PC-9 (cell line): ENCODE measurements around the gene TCAF1. TPM values are rescaled to one million over a fixed set of nuclear protein-coding genes. Genes with fewer than 3 reads are reported as not detected.
"Not testable (repeated sequence)": the region's sequence is repeated elsewhere in the genome, so short reads cannot be mapped to it uniquely, and the experiment has no call there.

ENCODE experiments used
- BruUV-seq: library from RNA; stranded (reverse); fragments of 400-500 nt; replicated peaks from 2 replicates; lab custom pipeline; 2021; lab: Mats Ljungman, UMichigan
- CTCF ChIA-PET: fragments of 300-600 bp; sonication (Branson Sonifier 250); formaldehyde crosslinking; loops from one replicate; lab custom pipeline; 2022; ENCODE audit warnings: antibody characterized with exemption; lab: Charles Lee
- POLR2A ChIA-PET: fragments of 300-600 bp; sonication (Branson Sonifier 250); formaldehyde crosslinking; loops from one replicate; lab custom pipeline; 2022; ENCODE audit warnings: antibody characterized with exemption; ENCODE audit not compliant: unreplicated experiment; lab: Charles Lee
- DNase-seq, 2 experiments: peaks; one replicate each; pipeline versions ENCODE4 v3.0.0 to v3.0.0-alpha.2; 2015 to 2022; ENCODE audit warnings: mixed read lengths in 1 of 2
- H2AFZ ChIP-seq: fragments of 200-600 bp; sonication (generic); 2 replicates; pipeline ENCODE4 v1.8.1; 2017; ENCODE audit warnings: antibody characterized with exemption
- H3F3A ChIP-seq: fragments of 200-600 bp; sonication (generic); 2 replicates; pipeline ENCODE4 v1.8.1; 2017; ENCODE audit warnings: antibody characterized with exemption, mild to moderate bottlenecking, low read depth; ENCODE audit not compliant: insufficient read depth
- H3K27ac ChIP-seq: fragments of 200-600 bp; sonication (generic); 2 replicates; pipeline ENCODE4 v1.6.1; 2016; ENCODE audit warnings: mixed run types
- H3K27me3 ChIP-seq: fragments of 200-600 bp; sonication (generic); 2 replicates; pipeline ENCODE4 v1.6.1; 2016; ENCODE audit warnings: low read depth, mixed run types; ENCODE audit not compliant: insufficient read depth
- H3K36me3 ChIP-seq: fragments of 200-600 bp; sonication (generic); 2 replicates; pipeline ENCODE4 v1.6.1; 2016; ENCODE audit warnings: low read depth, mixed run types
- H3K4me1 ChIP-seq: fragments of 200-600 bp; sonication (generic); replicated peaks from 2 replicates; pipeline ENCODE4 v1.6.1; 2016; ENCODE audit warnings: mixed run types; ENCODE audit not compliant: insufficient read depth
- H3K4me2 ChIP-seq: fragments of 200-600 bp; sonication (generic); 2 replicates; pipeline ENCODE4 v1.6.1; 2017; ENCODE audit warnings: mixed run types
- H3K4me3 ChIP-seq: fragments of 200-600 bp; sonication (generic); 2 replicates; pipeline ENCODE4 v1.6.1; 2016; ENCODE audit warnings: mixed run types
- H3K79me2 ChIP-seq: fragments of 200-600 bp; sonication (generic); 2 replicates; pipeline ENCODE4 v1.6.1; 2017; ENCODE audit warnings: low read depth, mixed run types
- H3K9me2 ChIP-seq: fragments of 200-600 bp; sonication (generic); 2 replicates; pipeline ENCODE4 v1.8.1; 2017; ENCODE audit warnings: mild to moderate bottlenecking; ENCODE audit not compliant: insufficient read depth
- H3K9me3 ChIP-seq: fragments of 200-600 bp; sonication (generic); 2 replicates; pipeline ENCODE4 v1.8.1; 2016; ENCODE audit warnings: low read depth; ENCODE audit not compliant: insufficient read depth
- H4K20me1 ChIP-seq: fragments of 200-600 bp; sonication (generic); 2 replicates; pipeline ENCODE4 v1.8.1; 2017; ENCODE audit not compliant: insufficient read depth
- CTCF ChIP-seq: fragments of 200-600 bp; sonication (generic); conservative IDR thresholded peaks from 2 replicates; pipeline ENCODE4 v1.6.1; 2017; ENCODE audit warnings: mixed run types, antibody characterized with exemption, mild to moderate bottlenecking, moderate library complexity
- EZH2 ChIP-seq: fragments of 200-600 bp; sonication (generic); IDR thresholded peaks from 2 replicates; pipeline ENCODE4 v1.8.0; 2017; ENCODE audit warnings: antibody characterized with exemption, low read depth
- intact Hi-C: fragments of 100-400 bp; cut with micrococcal nuclease; formaldehyde crosslinking; loops from one replicate; pipeline ENCODE4 v1.10.0; 2022; ENCODE audit not compliant: unreplicated experiment
- total RNA-seq: library from RNA; stranded (reverse); gene quantifications from 2 replicates; pipeline ENCODE4 v1.2.3, GENCODE V29; 2021

TCAF1 gene
- total RNA-seq, 1 experiment from 2014 or later, result 44.6 TPM

GRCh38 chr7:143846692-143847091 is 55.3 kb downstream of the TCAF1 start:
- ChIA-PET POLR2A (no interaction called here), CTCF (interaction anchor here (0.6 kb wide), 1 partner anchor 1190 kb away, joined by 3 read pairs; no protein-coding TSS in a partner anchor)
- H4K20me1 ChIP-seq, result no peaks in the 10 kb centered on the region
- no peaks in the 10 kb centered on the region for H3K79me2 ChIP-seq
- H3F3A ChIP-seq, result no peaks in the 10 kb centered on the region
- peak in 1 of 2 experiments; percentile 29 for DNase-seq
- no peaks in the 10 kb centered on the region for H3K4me1 ChIP-seq
- H3K4me3 ChIP-seq, result no peak overlapping the region
- no peaks in the 10 kb centered on the region for H3K27me3 ChIP-seq
- no peak overlapping the region for H3K4me2 ChIP-seq
- no peak overlapping the region for H3K27ac ChIP-seq
- no peak for TF ChIP-seq EZH2
- TF ChIP-seq CTCF, result no peak
- BruUV-seq, result no TSS peak
- no peaks in the 10 kb centered on the region; the same call in 1 of the 2 replicates for H3K9me3 ChIP-seq
- H2AFZ ChIP-seq, result no peak overlapping the region
- no peaks in the 10 kb centered on the region for H3K36me3 ChIP-seq
- no peaks in the 10 kb centered on the region for H3K9me2 ChIP-seq
- intact Hi-C loops, result no loop called here

- BruUV-seq, H3K27me3 ChIP-seq, H2AFZ ChIP-seq, H3K27ac ChIP-seq, H3K79me2 ChIP-seq, H3K9me3 ChIP-seq, intact Hi-C loops, H3K36me3 ChIP-seq, CTCF ChIA-PET, H3K9me2 ChIP-seq, H3K4me1 ChIP-seq, H4K20me1 ChIP-seq, H3K4me2 ChIP-seq, H3F3A ChIP-seq, POLR2A ChIA-PET, H3K4me3 ChIP-seq: not testable (repeated sequence)
- TF ChIP-seq CTCF, result peak; percentile 45; the same call in 1 of the 2 replicates
- DNase-seq, result peak in 1 of 2 experiments; percentile 34
Measured at GRCh38 chr7:143841696-143842095, 60.3 kb downstream of the TCAF1 start.

GRCh38 chr7:143840062-143840461 is 61.9 kb downstream of the TCAF1 start:
- intact Hi-C loops, CTCF ChIA-PET, H3K27ac ChIP-seq, H3K9me3 ChIP-seq, H3K4me3 ChIP-seq, H3K9me2 ChIP-seq, H3K27me3 ChIP-seq, H3K4me1 ChIP-seq, H3K4me2 ChIP-seq, DNase-seq, H3F3A ChIP-seq, H4K20me1 ChIP-seq, H3K79me2 ChIP-seq, H3K36me3 ChIP-seq, POLR2A ChIA-PET, BruUV-seq, H2AFZ ChIP-seq: not testable (repeated sequence)

- H3K4me3 ChIP-seq, POLR2A ChIA-PET, H2AFZ ChIP-seq, H4K20me1 ChIP-seq, intact Hi-C loops, H3K9me3 ChIP-seq, H3F3A ChIP-seq, H3K9me2 ChIP-seq, H3K79me2 ChIP-seq, H3K27me3 ChIP-seq, H3K4me1 ChIP-seq, CTCF ChIA-PET, H3K36me3 ChIP-seq, H3K27ac ChIP-seq, H3K4me2 ChIP-seq: not testable (repeated sequence)
- TSS peak; percentile 94 for BruUV-seq
- TF ChIP-seq CTCF, result peak; percentile 58
- DNase-seq, result peak in 1 of 2 experiments; percentile 99
Measured at GRCh38 chr7:143837223-143837622, 64.8 kb downstream of the TCAF1 start.

- H3K36me3 ChIP-seq, POLR2A ChIA-PET, H3K27ac ChIP-seq, H3F3A ChIP-seq, H3K9me2 ChIP-seq, H4K20me1 ChIP-seq, intact Hi-C loops, H3K79me2 ChIP-seq, CTCF ChIA-PET, H2AFZ ChIP-seq, H3K9me3 ChIP-seq, H3K4me1 ChIP-seq, H3K27me3 ChIP-seq, H3K4me2 ChIP-seq, BruUV-seq: not testable (repeated sequence)
- H3K4me3 ChIP-seq, result peak overlapping the region; percentile 41; the same call in 1 of the 2 replicates
- peak in 1 of 2 experiments; percentile 94 for DNase-seq
Measured at GRCh38 chr7:143836622-143837021, 65.4 kb downstream of the TCAF1 start.
